Measurements from ENCODE around the gene PLA2G4A.

DNA sequence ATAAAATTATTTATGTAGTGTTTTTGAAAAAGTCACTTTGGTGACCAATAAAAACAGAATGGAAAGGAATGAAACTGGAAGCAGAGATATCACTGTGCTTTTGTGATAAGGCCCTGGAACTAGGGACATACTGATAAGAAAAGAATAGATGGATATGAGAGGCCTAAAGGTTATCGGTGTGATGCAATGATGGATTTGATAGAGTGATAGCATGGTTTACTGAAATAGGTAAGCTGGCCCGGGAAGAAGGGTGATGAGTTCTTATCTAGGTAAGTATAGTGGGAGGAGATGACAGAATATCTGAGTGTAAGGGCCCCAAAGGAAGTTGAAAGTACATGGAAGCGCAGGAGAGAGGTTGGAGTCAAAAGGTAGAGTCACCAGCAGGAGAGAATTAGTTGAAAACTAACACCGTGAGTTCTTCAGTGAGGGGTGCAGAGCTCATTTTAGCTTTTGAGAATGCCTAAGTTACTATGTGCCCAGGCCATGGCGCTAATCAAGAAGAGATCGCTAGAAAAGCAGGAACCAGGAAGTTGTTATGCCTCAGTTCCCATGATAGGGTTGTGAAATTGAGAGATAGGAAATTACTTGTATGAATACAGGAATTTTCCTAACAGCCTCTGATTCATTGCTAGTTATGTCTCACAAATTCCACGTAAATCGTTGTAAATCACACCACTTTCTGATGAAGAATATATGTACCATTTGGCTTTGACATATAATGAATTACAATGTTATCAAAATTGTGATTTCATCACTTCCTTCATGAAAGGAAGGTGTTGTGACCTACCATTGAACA is 115.3 kb downstream of the PLA2G4A start:
- TF ChIP-seq POLR2AphosphoS5 (IDR thresholded peaks at IDR 0.05; ENCODE audit: low read depth, low read length) (no peak), TCF12 (IDR thresholded peaks at IDR 0.05) (no peak), JUND (IDR thresholded peaks at IDR 0.05) (no peak), SMC3 (IDR thresholded peaks at IDR 0.05; ENCODE audit: low read depth, low read length) (no peak), TEAD4 (IDR thresholded peaks at IDR 0.05; ENCODE audit: borderline replicate concordance, insufficient read depth) (no peak), TAF1 (IDR thresholded peaks at IDR 0.05; ENCODE audit: borderline replicate concordance, low read depth, low read length) (no peak)
- TF ChIP-seq, protein P1, sequence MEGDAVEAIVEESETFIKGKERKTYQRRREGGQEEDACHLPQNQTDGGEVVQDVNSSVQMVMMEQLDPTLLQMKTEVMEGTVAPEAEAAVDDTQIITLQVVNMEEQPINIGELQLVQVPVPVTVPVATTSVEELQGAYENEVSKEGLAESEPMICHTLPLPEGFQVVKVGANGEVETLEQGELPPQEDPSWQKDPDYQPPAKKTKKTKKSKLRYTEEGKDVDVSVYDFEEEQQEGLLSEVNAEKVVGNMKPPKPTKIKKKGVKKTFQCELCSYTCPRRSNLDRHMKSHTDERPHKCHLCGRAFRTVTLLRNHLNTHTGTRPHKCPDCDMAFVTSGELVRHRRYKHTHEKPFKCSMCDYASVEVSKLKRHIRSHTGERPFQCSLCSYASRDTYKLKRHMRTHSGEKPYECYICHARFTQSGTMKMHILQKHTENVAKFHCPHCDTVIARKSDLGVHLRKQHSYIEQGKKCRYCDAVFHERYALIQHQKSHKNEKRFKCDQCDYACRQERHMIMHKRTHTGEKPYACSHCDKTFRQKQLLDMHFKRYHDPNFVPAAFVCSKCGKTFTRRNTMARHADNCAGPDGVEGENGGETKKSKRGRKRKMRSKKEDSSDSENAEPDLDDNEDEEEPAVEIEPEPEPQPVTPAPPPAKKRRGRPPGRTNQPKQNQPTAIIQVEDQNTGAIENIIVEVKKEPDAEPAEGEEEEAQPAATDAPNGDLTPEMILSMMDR (IDR thresholded peaks at IDR 0.05), result no peak
- TF ChIP-seq, protein P2, sequence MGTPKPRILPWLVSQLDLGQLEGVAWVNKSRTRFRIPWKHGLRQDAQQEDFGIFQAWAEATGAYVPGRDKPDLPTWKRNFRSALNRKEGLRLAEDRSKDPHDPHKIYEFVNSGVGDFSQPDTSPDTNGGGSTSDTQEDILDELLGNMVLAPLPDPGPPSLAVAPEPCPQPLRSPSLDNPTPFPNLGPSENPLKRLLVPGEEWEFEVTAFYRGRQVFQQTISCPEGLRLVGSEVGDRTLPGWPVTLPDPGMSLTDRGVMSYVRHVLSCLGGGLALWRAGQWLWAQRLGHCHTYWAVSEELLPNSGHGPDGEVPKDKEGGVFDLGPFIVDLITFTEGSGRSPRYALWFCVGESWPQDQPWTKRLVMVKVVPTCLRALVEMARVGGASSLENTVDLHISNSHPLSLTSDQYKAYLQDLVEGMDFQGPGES (IDR thresholded peaks at IDR 0.05; ENCODE audit: low read depth, low read length), result no peak
- TF ChIP-seq, protein P3, sequence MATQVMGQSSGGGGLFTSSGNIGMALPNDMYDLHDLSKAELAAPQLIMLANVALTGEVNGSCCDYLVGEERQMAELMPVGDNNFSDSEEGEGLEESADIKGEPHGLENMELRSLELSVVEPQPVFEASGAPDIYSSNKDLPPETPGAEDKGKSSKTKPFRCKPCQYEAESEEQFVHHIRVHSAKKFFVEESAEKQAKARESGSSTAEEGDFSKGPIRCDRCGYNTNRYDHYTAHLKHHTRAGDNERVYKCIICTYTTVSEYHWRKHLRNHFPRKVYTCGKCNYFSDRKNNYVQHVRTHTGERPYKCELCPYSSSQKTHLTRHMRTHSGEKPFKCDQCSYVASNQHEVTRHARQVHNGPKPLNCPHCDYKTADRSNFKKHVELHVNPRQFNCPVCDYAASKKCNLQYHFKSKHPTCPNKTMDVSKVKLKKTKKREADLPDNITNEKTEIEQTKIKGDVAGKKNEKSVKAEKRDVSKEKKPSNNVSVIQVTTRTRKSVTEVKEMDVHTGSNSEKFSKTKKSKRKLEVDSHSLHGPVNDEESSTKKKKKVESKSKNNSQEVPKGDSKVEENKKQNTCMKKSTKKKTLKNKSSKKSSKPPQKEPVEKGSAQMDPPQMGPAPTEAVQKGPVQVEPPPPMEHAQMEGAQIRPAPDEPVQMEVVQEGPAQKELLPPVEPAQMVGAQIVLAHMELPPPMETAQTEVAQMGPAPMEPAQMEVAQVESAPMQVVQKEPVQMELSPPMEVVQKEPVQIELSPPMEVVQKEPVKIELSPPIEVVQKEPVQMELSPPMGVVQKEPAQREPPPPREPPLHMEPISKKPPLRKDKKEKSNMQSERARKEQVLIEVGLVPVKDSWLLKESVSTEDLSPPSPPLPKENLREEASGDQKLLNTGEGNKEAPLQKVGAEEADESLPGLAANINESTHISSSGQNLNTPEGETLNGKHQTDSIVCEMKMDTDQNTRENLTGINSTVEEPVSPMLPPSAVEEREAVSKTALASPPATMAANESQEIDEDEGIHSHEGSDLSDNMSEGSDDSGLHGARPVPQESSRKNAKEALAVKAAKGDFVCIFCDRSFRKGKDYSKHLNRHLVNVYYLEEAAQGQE (IDR thresholded peaks at IDR 0.05; ENCODE audit: low read depth, low read length), result no peak
- TF ChIP-seq, protein P4, sequence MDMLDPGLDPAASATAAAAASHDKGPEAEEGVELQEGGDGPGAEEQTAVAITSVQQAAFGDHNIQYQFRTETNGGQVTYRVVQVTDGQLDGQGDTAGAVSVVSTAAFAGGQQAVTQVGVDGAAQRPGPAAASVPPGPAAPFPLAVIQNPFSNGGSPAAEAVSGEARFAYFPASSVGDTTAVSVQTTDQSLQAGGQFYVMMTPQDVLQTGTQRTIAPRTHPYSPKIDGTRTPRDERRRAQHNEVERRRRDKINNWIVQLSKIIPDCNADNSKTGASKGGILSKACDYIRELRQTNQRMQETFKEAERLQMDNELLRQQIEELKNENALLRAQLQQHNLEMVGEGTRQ (IDR thresholded peaks at IDR 0.05; ENCODE audit: borderline replicate concordance, low read depth, low read length), result no peak
